Stomach (tissue), 4 donors: Measurements from ENCODE around the gene FAM200A.

ENCODE experiments used
- CTCF ChIP-seq, 7 experiments: fragments of 450-650 bp in 4 of 7; fragments of 200-600 bp in 3 of 7; sonication (generic) in 3 of 7; IDR thresholded peaks; one replicate each; pipeline ENCODE4 v1.5.1; 2016 to 2019; ENCODE audit warnings: antibody characterized with exemption in 7 of 7, control low read depth in 2 of 7, mild to moderate bottlenecking in 1 of 7
- POLR2A ChIP-seq, 4 donors: fragments of 450-650 bp; IDR thresholded peaks; one replicate each; pipeline ENCODE4 v1.6.1; 2016; ENCODE audit warnings: antibody characterized with exemption in 4 of 4, control low read depth in 2 of 4, mild to moderate bottlenecking in 1 of 4, moderate library complexity in 1 of 4

GRCh38 chr7:99562114-99562784 is 10.3 kb upstream of the FAM200A start:
- TF ChIP-seq CTCF (IDR thresholded peaks at IDR 0.05) = no peak
- TF ChIP-seq POLR2A (IDR thresholded peaks at IDR 0.05) = no peak
